ENCODE measurements around the gene METTL26. TPM values are rescaled to one million over a fixed set of nuclear protein-coding genes. Genes with fewer than 3 reads are reported as not detected.

METTL26 gene
- total and polyA plus RNA-seq, 10 of the 15 experiments (the other 5 are each of a cell fraction or from before 2014, with no cell fraction given), result 5.4 to 163 (median 79.3) TPM

- TF ChIP-seq BCL3 (IDR thresholded peaks at IDR 0.05; ENCODE audit: borderline replicate concordance, insufficient read depth, low read depth, low read length, poor library complexity, severe bottlenecking), result no peak
These were observed 39.4 kb downstream of the METTL26 start (continued) for GRCh38 chr16:596736-597060.

- Histone ChIP-seq H3K79me2 (ENCODE audit: control insufficient read depth, insufficient read depth, low read length) (peaks cover 2% of the 10 kb centered on the region), H3K9ac (ENCODE audit: control insufficient read depth, insufficient read depth, low read length) (no peak overlapping the region), H2AFZ (ENCODE audit: control insufficient read depth, low read depth, low read length) (no peak overlapping the region), H3K4me3 (no peak overlapping the region), H3K4me1 (ENCODE audit: control insufficient read depth, insufficient read depth, low read length) (peaks cover 2% of the 10 kb centered on the region), H3K36me3 (ENCODE audit: control insufficient read depth in 2 of 2, insufficient read depth in 2 of 2, low read length in 1 of 2) (peaks cover 0 to 4% of the 10 kb centered on the region in 2 experiments; a peak in 2 of 4 replicates), H3K9me3 (replicated peaks; ENCODE audit: control insufficient read depth, insufficient read depth, low read length) (no peaks in the 10 kb centered on the region; the same call in 2 of the 3 replicates), H4K20me1 (ENCODE audit: control insufficient read depth, insufficient read depth) (no peaks in the 10 kb centered on the region), H3K27me3 (replicated peaks in 1 of 2; ENCODE audit: control insufficient read depth in 2 of 2, insufficient read depth in 2 of 2, low read length in 1 of 2) (no peaks in the 10 kb centered on the region), H3K27ac (ENCODE audit: control insufficient read depth, insufficient read depth) (no peak overlapping the region), H3K4me2 (ENCODE audit: control insufficient read depth, insufficient read depth) (no peak overlapping the region)
- TF ChIP-seq SRF (IDR thresholded peaks at IDR 0.05; ENCODE audit: low read depth in 2 of 2, low read length in 2 of 2) (no peak), PKNOX1 (IDR thresholded peaks at IDR 0.05) (no peak), SREBF1 (IDR thresholded peaks at IDR 0.05; ENCODE audit: low read length) (no peak), TCF3 (IDR thresholded peaks at IDR 0.05; ENCODE audit: borderline replicate concordance, insufficient read depth, low read depth, low read length) (no peak), NFYA (IDR thresholded peaks at IDR 0.05; ENCODE audit: borderline replicate concordance, low read depth, low read length) (no peak), ZSCAN29 (IDR thresholded peaks at IDR 0.05) (no peak), KAT2A (conservative IDR thresholded peaks at IDR 0.05; ENCODE audit: control insufficient read depth, low read depth, low read length) (no peak), RBBP5 (conservative IDR thresholded peaks at IDR 0.05) (no peak), USF2 (IDR thresholded peaks at IDR 0.05; ENCODE audit: borderline replicate concordance, low read depth, low read length) (no peak), CTCF (IDR thresholded peaks at IDR 0.05 in 2 of 3, conservative IDR thresholded peaks at IDR 0.05 in 1 of 3; ENCODE audit: control insufficient read depth in 2 of 3, extremely low read depth in 1 of 3, insufficient read depth in 1 of 3, low read depth in 3 of 3, low read length in 3 of 3) (no peak), TBL1XR1 (IDR thresholded peaks at IDR 0.05; ENCODE audit: low read depth, low read length) (no peak), IRF4 (IDR thresholded peaks at IDR 0.05; ENCODE audit: low read depth, low read length) (no peak), JUND (IDR thresholded peaks at IDR 0.05; ENCODE audit: low read depth, low read length) (no peak), CBX5 (IDR thresholded peaks at IDR 0.05; ENCODE audit: low read depth) (no peak), USF1 (IDR thresholded peaks at IDR 0.05; ENCODE audit: borderline replicate concordance, extremely low read length, insufficient read depth, low read depth, low read length) (no peak)
- SMC1A ChIA-PET (ENCODE audit: uncharacterized antibody, unreplicated experiment), result no interaction called here
- no peak for FAIRE-seq
- DNase-seq (ENCODE audit: low read depth, low spot score), result no peak
- 80% methylated on average over 31 of the region's 34 CpGs for WGBS (ENCODE audit: insufficient coverage, insufficient replicate concordance, low lambda C conversion rate, missing lambda C conversion rate)
- RAD21 ChIA-PET (ENCODE audit: unreplicated experiment), result no interaction called here
- CTCF ChIA-PET, result interaction anchor here (0.9 kb wide), 1 partner anchor 9 kb away, joined by 4 read pairs; no protein-coding TSS in a partner anchor
- in situ Hi-C loops (cut with MboI) (no loop called here), intact Hi-C loops (cut with micrococcal nuclease; ENCODE audit: unreplicated experiment) (no loop called here)
- no peak for ATAC-seq
- POLR2A ChIA-PET, result no interaction called here
- BruUV-seq (replicated peaks), result no TSS peak
These were observed 40.0 kb downstream of the METTL26 start for GRCh38 chr16:595942-596735.

All from GM12878 (cell line).